Trophoblast cell (in vitro differentiated cells and primary cell): ENCODE results near the gene OR2S2.

Source experiments
- DNase-seq, 2 donors: peaks; one replicate each; pipeline ENCODE4 v3.0.0-alpha.2; 2016
- H2AFZ ChIP-seq: 2 replicates; pipeline ENCODE4 v1.6.1; 2013; ENCODE audit warnings: low read length, moderate library complexity, mild to moderate bottlenecking; ENCODE audit not compliant: insufficient read depth, poor library complexity
- H2AK5ac ChIP-seq: 2 replicates; pipeline ENCODE4 v1.6.1; 2013; ENCODE audit warnings: mild to moderate bottlenecking, low read length
- H2BK120ac ChIP-seq: 2 replicates; pipeline ENCODE4 v1.6.1; 2013; ENCODE audit warnings: low read length, mild to moderate bottlenecking, moderate library complexity; ENCODE audit not compliant: insufficient read depth, poor library complexity
- H2BK12ac ChIP-seq: 2 replicates; pipeline ENCODE4 v1.6.1; 2013; ENCODE audit warnings: mild to moderate bottlenecking, low read length, moderate library complexity
- H2BK5ac ChIP-seq: 2 replicates; pipeline ENCODE4 v1.6.1; 2013; ENCODE audit warnings: low read length, low read depth, moderate library complexity, mild to moderate bottlenecking; ENCODE audit not compliant: poor library complexity
- H3K14ac ChIP-seq: 2 replicates; pipeline ENCODE4 v1.6.1; 2013; ENCODE audit warnings: mild to moderate bottlenecking, low read length
- H3K18ac ChIP-seq: 2 replicates; pipeline ENCODE4 v1.6.1; 2013; ENCODE audit warnings: mild to moderate bottlenecking, low read length
- H3K23ac ChIP-seq: 2 replicates; pipeline ENCODE4 v1.6.1; 2013; ENCODE audit warnings: low read length
- H3K27ac ChIP-seq: 2 replicates; pipeline ENCODE4 v1.5.1; 2013; ENCODE audit warnings: low read depth, mild to moderate bottlenecking, inconsistent platforms, low read length, moderate library complexity
- H3K27me3 ChIP-seq: 2 replicates; pipeline ENCODE4 v1.6.1; 2013; ENCODE audit warnings: inconsistent platforms, mild to moderate bottlenecking, low read length, moderate library complexity; ENCODE audit not compliant: insufficient read depth
- H3K36me3 ChIP-seq, 2 experiments: 1 replicate in 1 of 2; 2 replicates in 1 of 2; pipeline ENCODE4 v1.6.1; 2013; ENCODE audit warnings: low read length in 2 of 2, mild to moderate bottlenecking in 2 of 2, moderate library complexity in 1 of 2; ENCODE audit not compliant: insufficient read depth in 2 of 2, control insufficient read depth in 1 of 2
- H3K4ac ChIP-seq: 2 replicates; pipeline ENCODE4 v1.6.1; 2013; ENCODE audit warnings: low read depth, mild to moderate bottlenecking, low read length, moderate library complexity
- H3K4me1 ChIP-seq, 2 experiments: 1 replicate in 1 of 2; 2 replicates in 1 of 2; pipeline ENCODE4 v1.6.1; 2013; ENCODE audit warnings: low read length in 2 of 2, mild to moderate bottlenecking in 2 of 2, moderate library complexity in 1 of 2; ENCODE audit not compliant: insufficient read depth in 2 of 2, control insufficient read depth in 1 of 2
- H3K4me2 ChIP-seq: 2 replicates; pipeline ENCODE4 v1.6.1; 2013; ENCODE audit warnings: inconsistent platforms, mild to moderate bottlenecking, low read length, moderate library complexity
- H3K4me3 ChIP-seq: 2 replicates; pipeline ENCODE4 v1.5.1; 2013; ENCODE audit warnings: mild to moderate bottlenecking, low read depth, low read length, inconsistent platforms
- H3K79me1 ChIP-seq: one replicate; pipeline ENCODE4 v1.6.1; 2013; ENCODE audit warnings: low read length
- H3K79me2 ChIP-seq: 2 replicates; pipeline ENCODE4 v1.6.1; 2013; ENCODE audit warnings: low read length, mild to moderate bottlenecking; ENCODE audit not compliant: control insufficient read depth, insufficient read depth, poor library complexity
- H3K9ac ChIP-seq: 2 replicates; pipeline ENCODE4 v1.6.1; 2013; ENCODE audit warnings: mild to moderate bottlenecking, low read length
- H3K9me3 ChIP-seq: 2 replicates; pipeline ENCODE4 v1.6.1; 2013; ENCODE audit warnings: low read depth, mild to moderate bottlenecking, control low read depth, inconsistent platforms, low read length; ENCODE audit not compliant: insufficient read depth
- H4K12ac ChIP-seq: 2 replicates; pipeline ENCODE4 v1.6.1; 2013; ENCODE audit warnings: low read depth, mild to moderate bottlenecking, low read length, moderate library complexity
- H4K8ac ChIP-seq: 2 replicates; pipeline ENCODE4 v1.6.1; 2013; ENCODE audit warnings: low read depth, mild to moderate bottlenecking, low read length, moderate library complexity
- H4K91ac ChIP-seq: one replicate; pipeline ENCODE4 v1.6.1; 2013; ENCODE audit warnings: low read depth, mild to moderate bottlenecking, low read length, moderate library complexity
- WGBS: extraction: QIAGEN DNeasy Blood & Tissue Kit; methylation state at CpG from one replicate; pipeline ENCODE4 v1.1.7; 2013; ENCODE audit warnings: missing lambda C conversion rate; ENCODE audit not compliant: insufficient read length, insufficient coverage; ENCODE audit errors: extremely low coverage; 5-methylcytosine and 5-hydroxymethylcytosine counted together

OR2S2 gene

GRCh38 chr9:35954942-35955546 lies 2.9 kb downstream of the OR2S2 start:
- Histone ChIP-seq H2BK5ac (no peak overlapping the region), H3K9ac (no peak overlapping the region), H3K4me2 (no peak overlapping the region), H4K8ac (no peak overlapping the region), H3K4ac (no peak overlapping the region), H3K79me2 (no peaks in the 10 kb centered on the region), H2BK12ac (no peak overlapping the region), H3K79me1 (no peaks in the 10 kb centered on the region), H3K4me3 (no peak overlapping the region), H3K4me1 (peaks cover 0 to 5% of the 10 kb centered on the region in 2 experiments), H3K27me3 (no peaks in the 10 kb centered on the region), H4K91ac (no peak overlapping the region), H2AFZ (no peak overlapping the region), H3K14ac (no peak overlapping the region), H3K36me3 (no peaks in the 10 kb centered on the region), H3K27ac (no peak overlapping the region), H3K18ac (no peak overlapping the region), H3K23ac (no peak overlapping the region), H2AK5ac (no peak overlapping the region), H4K12ac (no peak overlapping the region), H3K9me3 (peaks cover 2% of the 10 kb centered on the region), H2BK120ac (no peak overlapping the region)
- no CpG with 5 or more reads among the region's 6 CpGs for WGBS
- peak; percentile 65 to 93 for DNase-seq

GRCh38 chr9:35952526-35953191 lies 5.3 kb downstream of the OR2S2 start:
- H4K8ac ChIP-seq: no peak overlapping the region
- no peaks in the 10 kb centered on the region for H3K36me3 ChIP-seq
- H3K9ac ChIP-seq: no peak overlapping the region
- WGBS: no CpG with 5 or more reads among the region's 6 CpGs
- H3K23ac ChIP-seq: no peak overlapping the region
- H3K4me2 ChIP-seq: no peak overlapping the region
- no peak overlapping the region for H2BK5ac ChIP-seq
- no peak overlapping the region for H3K4ac ChIP-seq
- no peak overlapping the region for H2AK5ac ChIP-seq
- no peak overlapping the region for H2AFZ ChIP-seq
- H3K4me3 ChIP-seq: no peak overlapping the region
- no peaks in the 10 kb centered on the region for H3K27me3 ChIP-seq
- H4K12ac ChIP-seq: no peak overlapping the region
- no peak overlapping the region for H4K91ac ChIP-seq
- peaks cover 2% of the 10 kb centered on the region for H3K79me1 ChIP-seq
- H2BK12ac ChIP-seq: no peak overlapping the region
- DNase-seq: peak; percentile 61 to 97
- no peak overlapping the region for H3K27ac ChIP-seq
- peaks cover 6 to 14% of the 10 kb centered on the region in 2 experiments for H3K4me1 ChIP-seq
- H2BK120ac ChIP-seq: no peak overlapping the region
- peaks cover 1% of the 10 kb centered on the region for H3K9me3 ChIP-seq
- no peak overlapping the region for H3K18ac ChIP-seq
- H3K79me2 ChIP-seq: no peaks in the 10 kb centered on the region
- no peak overlapping the region for H3K14ac ChIP-seq

- Histone ChIP-seq H3K4me1 (peaks cover 6 to 14% of the 10 kb centered on the region in 2 experiments), H3K4me3 (no peak overlapping the region), H2BK120ac (no peak overlapping the region), H3K36me3 (no peaks in the 10 kb centered on the region), H3K79me1 (peaks cover 2% of the 10 kb centered on the region), H3K27me3 (no peaks in the 10 kb centered on the region), H4K12ac (no peak overlapping the region), H3K9ac (no peak overlapping the region), H3K18ac (no peak overlapping the region), H3K4me2 (no peak overlapping the region), H3K9me3 (no peaks in the 10 kb centered on the region), H2AFZ (no peak overlapping the region), H3K14ac (no peak overlapping the region), H3K23ac (no peak overlapping the region), H2BK12ac (no peak overlapping the region), H2BK5ac (no peak overlapping the region), H4K8ac (no peak overlapping the region), H4K91ac (no peak overlapping the region), H2AK5ac (no peak overlapping the region), H3K4ac (no peak overlapping the region), H3K27ac (no peak overlapping the region), H3K79me2 (no peaks in the 10 kb centered on the region)
- WGBS: no CpG with 5 or more reads among the region's 6 CpGs
- DNase-seq: peak; percentile 85 to 91
Measured at GRCh38 chr9:35951736-35952135, 6.2 kb downstream of the OR2S2 start.

- Histone ChIP-seq H3K9ac (no peak overlapping the region), H4K12ac (no peak overlapping the region), H2AFZ (peak overlapping the region; percentile 46), H3K79me2 (no peaks in the 10 kb centered on the region), H4K91ac (peak overlapping the region; percentile 36), H2BK12ac (no peak overlapping the region), H3K23ac (no peak overlapping the region), H4K8ac (peak overlapping the region; percentile 21), H3K4ac (no peak overlapping the region), H3K79me1 (peaks cover 2% of the 10 kb centered on the region), H2BK120ac (no peak overlapping the region), H3K4me2 (no peak overlapping the region), H3K27ac (peak overlapping the region; percentile 19), H3K9me3 (peaks cover 5% of the 10 kb centered on the region), H3K4me1 (peaks cover 8 to 18% of the 10 kb centered on the region in 2 experiments), H3K27me3 (no peaks in the 10 kb centered on the region), H3K18ac (no peak overlapping the region), H2AK5ac (no peak overlapping the region), H3K4me3 (no peak overlapping the region), H3K14ac (no peak overlapping the region), H3K36me3 (no peaks in the 10 kb centered on the region), H2BK5ac (peak overlapping the region; percentile 11)
- WGBS: no CpG with 5 or more reads among the region's 2 CpGs
- DNase-seq: peak; percentile 79
Measured at GRCh38 chr9:35948901-35949318, 9.0 kb downstream of the OR2S2 start.
